Measurements from ENCODE around the gene NAA35.
"Not testable (repeated sequence)": the region's sequence is repeated elsewhere in the genome, so short reads cannot be mapped to it uniquely, and the experiment has no call there.

NAA35 gene

GRCh38 chr9:86035827-86036440 lies 95.0 kb downstream of the NAA35 start:
- no peak for DNase-seq

GRCh38 chr9:86036555-86036954 lies 95.6 kb downstream of the NAA35 start:
- DNase-seq = no peak

- no peak for DNase-seq
Measured at GRCh38 chr9:86039991-86040860, 99.3 kb downstream of the NAA35 start.

GRCh38 chr9:86040861-86041155 lies 99.9 kb downstream of the NAA35 start:
- DNase-seq = no peak

DNA sequence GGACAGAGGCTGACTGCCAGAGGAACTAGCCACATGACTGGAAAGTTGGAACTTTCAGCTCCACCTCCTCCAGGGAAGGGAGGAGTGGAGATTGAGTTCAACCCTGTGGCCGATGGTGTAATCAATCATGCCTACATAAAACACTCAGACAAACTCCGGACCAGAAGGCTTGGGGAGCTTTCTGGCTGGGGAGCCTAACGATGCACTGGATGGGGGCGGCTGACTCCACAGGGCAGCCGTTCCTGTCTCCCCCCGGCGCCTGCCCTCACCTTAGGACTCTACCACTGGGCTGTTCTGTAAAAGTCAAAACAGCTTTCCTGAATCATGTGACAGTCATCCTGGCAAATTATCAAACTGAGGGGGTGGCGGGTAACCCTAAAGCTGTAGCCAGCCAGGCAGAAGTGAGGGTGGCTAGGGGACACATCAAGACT lies 100.4 kb downstream of the NAA35 start:
- DNase-seq = no peak

- no peak for DNase-seq
Measured at GRCh38 chr9:86042199-86042978, 101.4 kb downstream of the NAA35 start.

DNA sequence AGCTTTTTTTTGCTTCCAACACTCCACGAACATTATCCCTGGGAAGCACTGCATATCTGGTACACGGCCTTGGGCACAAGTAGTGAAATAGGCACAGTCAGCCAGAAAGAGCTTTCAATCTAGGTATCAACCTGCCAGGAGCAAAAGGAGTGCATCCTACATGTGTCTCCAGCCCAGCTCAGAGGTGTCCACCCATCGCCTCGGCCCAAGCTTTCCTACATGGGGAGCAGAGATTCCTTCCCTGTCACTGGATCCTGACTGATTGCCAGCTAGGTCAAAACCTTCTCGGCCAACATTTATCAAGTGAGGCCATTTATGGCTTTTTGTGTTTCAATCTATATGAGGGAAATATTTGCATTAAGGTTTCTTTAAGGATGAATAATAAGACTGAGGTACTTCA lies 102.6 kb downstream of the NAA35 start:
- no peak for DNase-seq

- DNase-seq = no peak
Measured at GRCh38 chr9:86043999-86044398, 103.1 kb downstream of the NAA35 start.

DNA sequence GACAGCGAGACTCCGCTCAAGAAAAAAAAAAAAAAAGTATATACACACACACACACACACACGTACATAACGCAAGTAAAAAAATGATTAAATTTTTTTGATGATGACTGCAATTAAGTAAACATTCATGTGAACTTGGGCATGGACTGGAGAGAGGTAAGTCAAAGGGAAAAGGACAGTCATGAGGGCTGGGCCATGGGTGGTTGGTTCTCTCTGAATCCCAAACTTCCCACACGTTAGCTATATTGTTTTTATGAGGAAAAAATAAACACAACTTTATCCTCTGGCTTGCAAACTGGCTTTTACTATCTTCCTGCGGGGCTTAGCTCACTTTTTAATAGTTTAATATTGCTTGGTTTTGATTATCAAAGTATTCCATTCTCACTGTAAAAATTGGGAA lies 104.7 kb downstream of the NAA35 start:
- DNase-seq = no peak

- no peak for DNase-seq
Measured at GRCh38 chr9:86046071-86046636, 105.2 kb downstream of the NAA35 start.

DNA sequence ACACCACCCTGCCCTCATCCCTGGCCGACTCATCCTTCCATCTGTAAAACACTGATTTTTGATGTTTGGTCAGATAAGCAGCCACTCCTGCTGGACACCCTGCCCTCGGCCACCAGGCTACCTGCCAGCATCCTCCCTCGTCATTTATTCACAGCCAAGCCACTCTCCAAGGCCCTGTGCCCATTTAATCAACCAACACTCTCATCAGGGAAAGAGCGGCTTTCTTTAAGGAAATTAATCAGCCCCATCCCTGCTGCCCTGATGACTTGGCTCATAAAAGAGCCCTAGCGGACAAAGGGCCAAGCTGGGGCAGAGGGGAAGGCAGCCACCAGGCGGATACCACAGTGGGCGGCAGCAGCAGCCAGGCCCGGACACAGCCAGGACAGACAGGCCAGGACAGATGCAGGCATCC lies 106.0 kb downstream of the NAA35 start:
- no peak for DNase-seq

DNA sequence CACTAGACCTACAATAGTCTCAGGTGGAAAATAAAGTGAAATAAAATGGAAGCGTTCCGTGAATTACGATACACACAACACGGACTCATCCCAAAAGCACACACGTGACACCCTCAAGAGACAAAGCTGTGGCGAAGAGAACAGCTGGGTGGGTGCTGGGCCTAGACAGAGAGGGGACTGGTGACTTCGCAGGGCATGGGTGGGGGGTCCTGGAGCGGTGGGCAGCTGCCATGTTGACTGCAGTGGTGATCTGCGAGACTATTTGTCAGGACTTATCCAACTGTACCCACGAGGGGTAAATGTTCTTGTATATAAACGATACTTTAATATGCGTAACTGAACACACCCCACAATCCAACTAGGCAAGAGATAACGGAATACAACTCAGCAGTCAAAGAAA lies 106.4 kb downstream of the NAA35 start:
- no peak for DNase-seq

DNA sequence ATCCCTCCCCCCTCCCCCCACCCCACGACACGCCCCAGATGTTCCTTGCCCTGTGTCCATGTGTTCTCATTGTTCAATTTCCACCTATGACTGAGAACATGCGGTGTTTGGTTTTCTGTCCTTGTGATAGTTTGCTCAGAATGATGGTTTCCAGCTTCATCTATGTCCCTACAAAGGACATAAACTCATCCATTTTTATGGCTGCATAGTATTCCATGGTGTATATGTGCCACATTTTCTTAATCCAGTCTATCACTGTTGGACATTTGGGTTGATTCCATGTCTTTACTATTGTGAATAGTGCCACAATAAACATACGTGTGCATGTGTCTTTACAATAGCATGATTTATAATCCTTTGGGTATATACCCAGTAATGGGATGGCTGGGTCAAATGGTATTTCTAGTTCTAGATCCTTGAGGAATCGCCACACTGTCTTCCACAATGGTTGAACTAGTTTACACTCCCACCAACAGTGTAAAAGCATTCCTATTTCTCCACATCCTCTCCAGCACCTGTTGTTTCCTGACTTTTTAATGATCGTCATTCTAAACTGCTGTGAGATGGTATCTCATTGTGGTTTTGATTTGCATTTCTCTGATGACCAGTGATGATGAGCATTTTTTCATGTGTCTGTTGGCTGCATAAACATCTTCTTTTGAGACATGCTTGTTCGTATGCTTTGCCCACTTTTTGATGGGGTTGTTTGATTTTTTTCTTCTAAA lies 107.2 kb downstream of the NAA35 start:
- not testable (repeated sequence) for DNase-seq

DNA sequence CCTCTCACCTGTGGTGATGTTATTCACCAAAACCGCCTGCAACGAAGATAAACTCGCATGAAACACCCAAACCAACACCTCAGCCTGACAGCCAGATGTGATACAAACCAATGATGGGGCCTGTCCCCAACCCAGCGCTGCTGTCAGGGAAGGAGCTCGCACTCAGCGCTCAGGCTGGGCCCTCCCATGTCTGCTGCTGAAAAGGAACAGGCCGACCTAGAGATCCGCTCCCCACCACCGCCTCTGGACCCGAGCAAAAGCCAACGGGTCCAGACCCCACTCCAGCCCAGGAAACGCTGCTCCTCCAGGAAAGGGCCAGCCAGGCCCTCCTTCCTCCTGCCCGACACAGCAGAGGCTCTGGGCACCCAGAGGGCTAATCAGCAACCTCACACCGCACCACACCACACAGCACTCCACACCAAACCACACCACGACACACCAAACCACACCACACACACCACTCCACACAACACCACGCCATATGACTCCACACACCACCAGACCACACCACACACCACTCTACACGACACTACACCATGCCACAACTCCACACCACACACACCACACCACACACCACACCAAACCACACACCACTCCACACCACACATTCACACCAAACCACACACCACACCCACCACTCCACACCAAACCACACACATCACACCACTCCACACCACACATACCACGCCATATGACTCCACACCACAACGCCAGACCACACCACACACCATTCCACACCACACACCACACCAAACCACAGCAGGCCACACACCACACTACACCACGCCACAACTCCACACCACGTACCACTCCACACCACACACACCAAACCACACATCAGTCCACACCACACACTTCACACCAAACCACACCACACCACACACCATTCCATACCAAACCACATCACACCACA lies 111.9 kb downstream of the NAA35 start:
- no peak for DNase-seq

- no peak for DNase-seq
Measured at GRCh38 chr9:86054695-86055094, 113.7 kb downstream of the NAA35 start.

DNA sequence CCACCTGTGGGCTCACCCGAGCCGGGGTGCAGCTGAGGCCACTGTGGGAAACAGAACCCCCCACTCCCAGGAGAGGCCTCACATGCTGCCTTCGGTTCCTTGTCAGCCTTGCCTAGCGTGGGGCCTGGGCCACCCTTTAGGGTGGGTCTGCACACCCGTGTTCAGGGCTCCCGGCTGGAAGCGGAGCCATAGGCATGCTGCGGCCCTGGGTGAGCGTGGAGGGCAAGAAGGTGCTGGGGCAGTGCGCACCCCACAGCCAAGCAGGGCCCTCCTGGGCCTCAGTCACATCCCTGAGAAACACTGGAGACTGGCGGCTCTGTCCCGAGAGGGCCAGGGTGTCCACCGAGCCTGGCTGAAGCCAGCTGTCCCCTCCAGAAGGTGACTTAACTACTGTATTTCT lies 116.5 kb downstream of the NAA35 start:
- DNase-seq = no peak

DNA sequence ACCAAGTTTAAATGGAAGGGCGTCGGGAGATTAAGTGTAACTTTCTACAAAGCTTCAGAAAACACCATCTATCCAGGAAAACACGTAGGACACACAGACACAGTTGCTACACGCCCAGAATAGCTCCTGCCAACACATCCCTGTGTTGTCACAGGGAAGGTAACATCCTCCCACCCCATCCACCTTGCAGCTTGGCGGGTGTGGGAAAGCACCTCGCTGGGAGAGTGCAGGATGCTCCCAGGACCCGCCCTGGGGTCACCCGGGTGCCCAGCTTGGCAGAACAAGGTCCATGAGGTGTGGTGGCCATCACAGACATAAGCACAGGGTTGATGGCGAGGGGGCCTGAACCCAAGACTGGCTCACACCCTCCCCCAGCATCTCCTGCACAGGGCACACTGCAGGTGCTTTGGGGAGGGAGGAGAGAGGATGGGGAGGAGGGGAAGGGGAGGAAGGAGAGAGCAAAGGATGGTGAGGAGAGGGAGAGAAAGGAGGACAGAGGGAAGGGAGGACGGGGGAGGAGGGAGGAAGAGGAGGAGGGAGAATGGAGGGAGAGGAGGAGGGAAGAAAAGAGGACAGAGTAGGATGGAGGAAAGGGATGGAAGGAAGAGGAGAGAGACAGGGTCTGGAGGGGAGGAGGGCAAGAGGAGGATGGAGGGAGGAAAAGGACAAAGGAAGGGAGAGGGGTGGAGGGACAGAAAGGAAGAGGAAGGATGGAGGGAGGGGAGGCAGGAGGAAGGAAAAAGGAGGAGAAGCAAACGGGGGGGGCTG lies 121.2 kb downstream of the NAA35 start:
- no peak for DNase-seq

GRCh38 chr9:86062845-86063693 lies 122.1 kb downstream of the NAA35 start:
- no peak for DNase-seq

DNA sequence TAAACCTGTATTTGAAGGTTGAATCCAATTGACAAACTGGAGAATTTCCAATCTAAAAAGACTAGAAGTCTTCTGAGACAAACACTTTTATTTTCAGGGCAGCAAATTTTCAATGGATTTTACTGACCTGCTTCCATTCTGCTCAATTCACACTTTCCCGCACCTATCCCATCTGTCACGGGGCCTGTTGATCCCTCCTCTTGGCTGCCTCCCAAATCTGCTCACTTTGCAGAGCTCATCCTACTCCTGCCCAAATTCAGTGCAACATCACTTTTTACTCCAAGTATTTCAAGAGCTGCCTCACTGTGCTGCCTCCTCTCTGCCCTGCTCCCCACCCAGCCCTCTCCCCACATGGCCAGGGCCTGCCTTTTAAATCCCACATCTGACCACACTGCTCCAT lies 123.3 kb downstream of the NAA35 start:
- DNase-seq = no peak
